Gastroesophageal sphincter (tissue), 3 donors: Measurements from ENCODE around the gene SUSD6.

ENCODE experiments used
- EP300 ChIP-seq: sonication (generic); formaldehyde crosslinking; IDR thresholded peaks from one replicate; pipeline ENCODE4 v1.6.1; 2017; ENCODE audit warnings: antibody characterized with exemption, mild to moderate bottlenecking
- POLR2A ChIP-seq, 2 donors: fragments of 450-650 bp; IDR thresholded peaks; one replicate each; pipeline ENCODE4 v1.6.1; 2017; ENCODE audit warnings: antibody characterized with exemption in 2 of 2, mild to moderate bottlenecking in 2 of 2, moderate library complexity in 1 of 2
- POLR2AphosphoS5 ChIP-seq: sonication (generic); formaldehyde crosslinking; IDR thresholded peaks from one replicate; pipeline ENCODE4 v1.6.1; 2017; ENCODE audit warnings: antibody characterized with exemption
- TF ChIP-seq, protein P1 (sequence below), 4 experiments: fragments of 200-600 bp in 2 of 4; fragments of 450-650 bp in 2 of 4; sonication (generic) in 1 of 4; IDR thresholded peaks; one replicate each; pipeline ENCODE4 v1.5.1; 2017 to 2019; ENCODE audit warnings: antibody characterized with exemption in 4 of 4, mild to moderate bottlenecking in 2 of 4, moderate library complexity in 2 of 4

GRCh38 chr14:69612014-69612782, 802 bp downstream of the SUSD6 start:
- TF ChIP-seq POLR2A (IDR thresholded peaks at IDR 0.05) = no peak
- TF ChIP-seq, protein P1, sequence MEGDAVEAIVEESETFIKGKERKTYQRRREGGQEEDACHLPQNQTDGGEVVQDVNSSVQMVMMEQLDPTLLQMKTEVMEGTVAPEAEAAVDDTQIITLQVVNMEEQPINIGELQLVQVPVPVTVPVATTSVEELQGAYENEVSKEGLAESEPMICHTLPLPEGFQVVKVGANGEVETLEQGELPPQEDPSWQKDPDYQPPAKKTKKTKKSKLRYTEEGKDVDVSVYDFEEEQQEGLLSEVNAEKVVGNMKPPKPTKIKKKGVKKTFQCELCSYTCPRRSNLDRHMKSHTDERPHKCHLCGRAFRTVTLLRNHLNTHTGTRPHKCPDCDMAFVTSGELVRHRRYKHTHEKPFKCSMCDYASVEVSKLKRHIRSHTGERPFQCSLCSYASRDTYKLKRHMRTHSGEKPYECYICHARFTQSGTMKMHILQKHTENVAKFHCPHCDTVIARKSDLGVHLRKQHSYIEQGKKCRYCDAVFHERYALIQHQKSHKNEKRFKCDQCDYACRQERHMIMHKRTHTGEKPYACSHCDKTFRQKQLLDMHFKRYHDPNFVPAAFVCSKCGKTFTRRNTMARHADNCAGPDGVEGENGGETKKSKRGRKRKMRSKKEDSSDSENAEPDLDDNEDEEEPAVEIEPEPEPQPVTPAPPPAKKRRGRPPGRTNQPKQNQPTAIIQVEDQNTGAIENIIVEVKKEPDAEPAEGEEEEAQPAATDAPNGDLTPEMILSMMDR (IDR thresholded peaks at IDR 0.05) = no peak
- no peak for TF ChIP-seq POLR2AphosphoS5
- TF ChIP-seq EP300 = no peak
